ENCODE results near the gene ZGLP1. TPM values are rescaled to one million over a fixed set of nuclear protein-coding genes. Genes with fewer than 3 reads are reported as not detected.

ZGLP1 gene
- total RNA-seq, 1 experiment from 2014 or later: 1.8 TPM

Other genes with a start within 250 kb of the ZGLP1 start
- gene SHFL, start 223.5 kb downstream of the ZGLP1 start, total RNA-seq (2014; rRNA removed): 17.2 and 18.4 TPM in 2 replicates
- gene ANGPTL6, start 207.1 kb downstream of the ZGLP1 start, total RNA-seq (2014; rRNA removed): 0.81 and 1.2 TPM in 2 replicates
- gene PPAN, start 203.5 kb downstream of the ZGLP1 start, total RNA-seq (2014; rRNA removed): 183 and 214 TPM in 2 replicates
- gene P2RY11, start 198.1 kb downstream of the ZGLP1 start, total RNA-seq (2014; rRNA removed): 11.1 and 17.3 TPM in 2 replicates
- 575 and 635 TPM in 2 replicates for gene EIF3G, start 189.9 kb downstream of the ZGLP1 start, total RNA-seq (2014; rRNA removed)
- 259 and 358 TPM in 2 replicates for gene DNMT1, start 114.9 kb downstream of the ZGLP1 start, total RNA-seq (2014; rRNA removed)
- gene S1PR2, start 78.5 kb downstream of the ZGLP1 start, total RNA-seq (2014; rRNA removed): 4.1 and 5.8 TPM in 2 replicates
- gene MRPL4, start 57.6 kb downstream of the ZGLP1 start, total RNA-seq (2014; rRNA removed): 336 and 427 TPM in 2 replicates
- 9.4 and 15.3 TPM in 2 replicates for gene ICAM1, start 38.7 kb downstream of the ZGLP1 start, total RNA-seq (2014; rRNA removed)
- gene ICAM4, start 22.9 kb downstream of the ZGLP1 start, total RNA-seq (2014; rRNA removed): not detected in 2 replicates
- 1.8 and 2.0 TPM in 2 replicates for gene ICAM5, start 19.9 kb downstream of the ZGLP1 start, total RNA-seq (2014; rRNA removed)
- 79.5 and 98.4 TPM in 2 replicates for gene FDX2, start 6.2 kb upstream of the ZGLP1 start, total RNA-seq (2014; rRNA removed)
- 62.4 and 81.8 TPM in 2 replicates for gene RAVER1, start 23.7 kb upstream of the ZGLP1 start, total RNA-seq (2014; rRNA removed)
- gene ICAM3, start 29.8 kb upstream of the ZGLP1 start, total RNA-seq (2014; rRNA removed): 37.7 and 46.9 TPM in 2 replicates
- gene TYK2, start 70.8 kb upstream of the ZGLP1 start, total RNA-seq (2014; rRNA removed): 177 and 201 TPM in 2 replicates
- gene CDC37, start 93.7 kb upstream of the ZGLP1 start, total RNA-seq (2014; rRNA removed): 560 and 709 TPM in 2 replicates
- 2.8 and 3.1 TPM in 2 replicates for gene PDE4A, start 110.7 kb upstream of the ZGLP1 start, total RNA-seq (2014; rRNA removed)
- gene KEAP1, start 193.5 kb upstream of the ZGLP1 start, total RNA-seq (2014; rRNA removed): 151 and 184 TPM in 2 replicates
- 2.4 and 4.1 TPM in 2 replicates for gene S1PR5, start 207.6 kb upstream of the ZGLP1 start, total RNA-seq (2014; rRNA removed)
- 53.2 and 65.9 TPM in 2 replicates for gene ATG4D, start 234.1 kb upstream of the ZGLP1 start, total RNA-seq (2014; rRNA removed)

Measured in PC-3 (cell line).